Skeletal muscle cell (primary cell): ENCODE data around the gene CCL17.
"Not testable (repeated sequence)": the region's sequence is repeated elsewhere in the genome, so short reads cannot be mapped to it uniquely, and the experiment has no call there.

Experiments used
- DNase-seq: peaks from one replicate; pipeline ENCODE4 v3.0.0-alpha.2; 2010; ENCODE audit warnings: low read depth
- H3K4me3 ChIP-seq: 2 replicates; pipeline ENCODE4 v1.5.1; 2011; ENCODE audit warnings: low read depth, mild to moderate bottlenecking, control low read depth, low read length, moderate library complexity

CCL17 gene

DNA sequence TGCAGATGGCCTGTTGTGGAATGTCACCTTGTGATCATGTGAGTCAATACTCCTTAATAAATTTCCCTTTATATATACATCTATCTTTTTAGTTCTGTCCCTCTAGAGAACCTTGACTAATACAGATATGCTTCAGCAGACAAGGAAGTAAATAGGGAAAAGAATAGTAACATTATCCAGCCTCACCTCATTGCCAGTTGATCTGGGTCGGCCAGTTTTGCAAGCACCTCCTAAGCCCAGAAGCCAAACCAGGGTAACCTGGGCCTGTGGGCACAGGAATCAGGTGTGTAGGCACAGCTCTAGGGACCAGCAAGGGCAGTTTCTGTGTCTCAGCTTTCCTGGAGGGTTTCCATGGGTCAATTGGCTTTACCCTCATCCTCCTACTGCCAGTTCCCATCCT, 11.9 kb upstream of the CCL17 start:
- no peak overlapping the region for H3K4me3 ChIP-seq
- DNase-seq = no peak

DNA sequence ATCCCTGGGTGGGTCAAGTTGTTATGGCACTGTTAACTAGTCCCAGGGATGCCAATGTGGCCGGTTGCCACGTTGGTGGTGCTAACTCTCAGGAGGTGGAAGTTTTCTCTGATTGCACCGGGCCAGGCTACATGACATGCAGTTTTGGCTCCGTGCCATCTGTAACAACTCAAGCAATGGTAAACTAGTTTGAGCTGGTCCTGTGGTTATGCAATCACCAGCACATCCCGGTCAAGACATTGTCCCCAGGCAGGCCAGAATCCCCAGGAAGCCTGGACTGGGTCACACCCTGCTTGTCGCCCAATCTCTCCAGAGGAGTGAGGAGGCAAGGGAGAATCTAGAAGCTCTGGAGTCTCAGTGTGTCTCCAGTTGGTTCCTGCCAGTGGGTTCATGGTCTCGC, 10.1 kb upstream of the CCL17 start:
- H3K4me3 ChIP-seq = no peak overlapping the region
- DNase-seq = no peak

DNA sequence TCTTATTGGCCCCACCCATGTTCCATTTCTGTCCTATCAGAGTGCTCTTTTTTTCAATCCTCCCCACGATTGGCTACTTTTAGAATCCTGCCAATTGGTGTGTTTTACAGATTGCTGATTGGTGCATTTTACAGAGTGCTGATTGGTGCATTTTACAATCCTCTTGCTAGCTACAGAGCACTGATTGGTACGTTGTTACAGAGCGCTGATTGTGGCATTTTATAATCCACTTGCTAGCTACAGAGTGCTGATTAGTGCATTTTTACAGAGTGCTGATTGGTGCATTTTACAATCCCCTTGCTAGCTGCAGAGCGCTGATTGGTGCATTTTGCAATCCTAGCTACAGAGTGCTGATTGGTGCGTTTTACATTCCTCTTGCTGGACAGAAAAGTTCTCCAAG, 9.5 kb upstream of the CCL17 start:
- H3K4me3 ChIP-seq = no peak overlapping the region
- no peak for DNase-seq

DNA sequence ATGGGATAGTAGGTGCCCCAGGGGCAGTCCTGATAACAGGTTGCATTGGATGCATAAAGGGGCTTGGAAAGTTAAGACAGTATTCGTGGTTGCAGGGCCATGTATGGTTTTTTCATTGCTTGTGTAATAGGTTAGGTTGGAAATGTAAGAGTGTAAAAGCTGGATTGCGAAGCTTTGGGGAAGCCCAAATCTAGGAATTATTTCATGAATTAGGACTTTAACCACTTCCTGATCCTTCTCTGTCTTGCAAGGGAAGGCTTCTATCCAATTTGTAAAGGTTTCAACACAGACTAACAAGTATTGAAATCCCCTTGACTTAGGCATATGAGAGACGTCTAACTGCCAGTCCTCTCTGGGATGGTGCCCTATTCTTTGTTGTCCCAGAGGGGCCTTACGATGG, 7.8 kb upstream of the CCL17 start:
- H3K4me3 ChIP-seq = no peak overlapping the region
- no peak for DNase-seq

DNA sequence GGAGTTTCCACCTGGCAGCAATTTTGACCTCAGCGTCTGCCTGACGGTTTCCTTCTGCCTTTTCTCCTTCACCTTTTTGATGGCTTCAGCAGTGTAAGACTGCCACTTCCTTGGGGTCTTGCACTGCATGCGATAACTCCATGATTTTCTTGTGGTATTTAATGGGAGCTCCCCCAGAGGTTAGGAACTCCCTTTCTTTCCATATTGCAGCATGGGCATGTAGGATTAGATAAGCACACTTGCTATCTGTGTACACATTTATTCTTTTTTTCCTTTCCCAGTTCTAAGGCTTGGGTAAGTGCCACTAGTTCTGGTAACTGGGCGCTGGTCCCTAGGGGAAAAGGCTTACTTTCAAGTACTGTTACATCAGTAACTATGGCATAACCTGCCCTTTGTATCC, 7.1 kb upstream of the CCL17 start:
- DNase-seq = not testable (repeated sequence)

DNA sequence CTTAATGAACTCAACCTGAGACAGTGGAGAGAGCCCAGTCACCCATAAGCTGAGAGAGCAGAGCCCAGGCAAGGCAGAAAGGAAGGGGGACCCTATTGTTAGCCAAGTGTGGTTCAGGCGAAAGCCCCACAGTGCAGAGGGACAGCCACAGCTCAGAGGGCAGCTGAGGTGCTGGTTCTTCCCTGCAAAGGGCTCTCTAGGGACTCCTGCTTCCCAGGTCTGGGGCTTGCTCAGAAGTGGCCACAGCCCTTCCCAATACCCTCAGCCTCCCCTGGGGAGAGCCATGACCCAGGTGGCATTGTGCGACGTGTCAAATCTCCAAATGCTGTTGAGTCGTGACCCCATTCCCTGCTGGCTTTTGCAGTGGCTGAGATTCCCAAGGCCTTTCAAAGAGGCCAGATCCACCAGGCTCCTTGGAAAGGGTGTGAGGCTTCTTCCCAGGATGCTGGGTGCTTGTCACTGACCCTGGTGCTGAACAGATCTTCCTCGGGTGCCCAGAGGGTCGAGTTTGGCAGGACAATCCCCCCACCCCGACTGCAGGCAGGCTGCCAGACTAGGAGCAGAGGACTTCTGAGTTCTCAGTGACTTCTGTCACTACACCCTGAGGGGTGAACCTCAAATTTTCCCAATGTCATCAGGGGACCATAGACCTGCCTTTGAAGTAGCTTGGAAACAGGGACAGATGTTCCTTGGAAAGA, 2.5 kb upstream of the CCL17 start:
- DNase-seq = no peak
- no peak overlapping the region for H3K4me3 ChIP-seq

More for the DNA sequence above, 7.1 kb upstream of the CCL17 start:
- H3K4me3 ChIP-seq = not testable (repeated sequence)

DNA sequence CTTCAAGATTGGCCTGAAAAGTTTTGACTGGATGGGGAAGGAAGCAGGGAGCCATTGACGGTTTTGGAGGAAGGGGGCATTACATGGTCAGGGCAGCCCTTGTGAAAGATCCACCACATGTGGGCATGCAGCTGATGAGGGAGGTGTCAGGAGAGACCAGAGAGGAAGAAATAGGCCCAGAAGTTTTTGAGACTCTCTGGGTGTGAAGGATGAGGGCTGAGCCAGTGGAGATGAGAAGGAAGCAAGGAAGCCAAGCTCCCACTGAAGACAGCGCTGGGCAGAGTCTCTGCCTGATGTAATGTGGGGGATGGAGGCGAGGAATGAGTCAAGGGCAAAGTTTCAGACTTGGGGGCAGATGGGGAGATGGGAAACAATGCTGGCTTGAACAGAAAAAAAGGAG, 530 bp downstream of the CCL17 start:
- no peak overlapping the region for H3K4me3 ChIP-seq
- DNase-seq = no peak

DNA sequence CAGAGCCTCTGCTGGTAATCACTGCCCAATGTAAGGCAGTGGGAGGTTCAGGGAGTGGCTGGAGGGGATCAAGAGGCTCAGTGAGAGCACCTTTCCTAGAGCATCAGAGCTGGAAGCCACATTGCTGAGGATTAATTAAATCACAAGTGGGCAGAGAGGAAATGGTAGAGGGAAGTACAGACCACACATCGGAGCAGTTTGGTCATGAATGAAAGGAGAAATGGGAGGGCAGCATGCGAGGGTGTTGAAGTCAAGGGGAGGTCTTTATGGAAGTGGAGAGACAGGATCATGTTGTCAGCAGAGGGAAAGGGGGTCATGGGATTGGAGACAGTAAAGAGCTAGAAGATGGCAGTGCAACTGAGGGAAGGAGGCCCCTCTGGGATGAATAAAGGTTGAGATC, 2.3 kb downstream of the CCL17 start:
- no peak overlapping the region for H3K4me3 ChIP-seq
- DNase-seq = no peak

DNA sequence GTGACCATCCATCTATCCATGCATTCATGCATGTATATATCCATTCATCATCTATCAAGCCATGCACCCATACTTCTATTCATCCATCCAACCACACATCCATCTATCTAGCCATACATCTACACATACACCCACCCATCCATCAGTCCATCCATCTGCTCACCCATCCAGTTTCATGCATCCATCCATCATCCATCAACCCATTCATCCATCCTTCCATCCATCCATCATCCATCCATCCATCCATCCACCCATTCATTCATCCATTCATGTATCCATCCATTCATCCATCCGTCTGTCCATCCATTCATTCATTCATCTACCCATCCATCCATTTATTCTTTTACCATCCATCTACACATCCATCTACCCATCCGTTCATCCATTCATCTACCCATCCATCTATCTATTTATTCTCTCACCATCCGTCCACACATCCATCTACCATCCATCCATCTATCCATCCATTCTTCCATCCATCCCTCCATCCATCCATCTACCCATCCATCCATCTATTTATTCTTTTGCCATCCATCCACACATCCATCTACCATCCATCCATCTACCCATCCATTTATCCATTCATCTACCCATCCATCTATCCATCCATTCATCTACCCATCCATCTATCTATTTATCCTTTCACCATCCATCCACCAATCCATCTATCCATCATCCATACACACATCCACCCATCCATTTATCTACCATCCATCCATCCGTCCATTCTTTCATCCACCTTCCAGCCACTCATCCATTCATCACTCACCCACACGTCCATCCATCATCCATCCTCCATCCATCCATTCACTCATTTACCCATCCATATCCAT, 3.2 kb downstream of the CCL17 start:
- DNase-seq = no peak
- H3K4me3 ChIP-seq = no peak overlapping the region

DNA sequence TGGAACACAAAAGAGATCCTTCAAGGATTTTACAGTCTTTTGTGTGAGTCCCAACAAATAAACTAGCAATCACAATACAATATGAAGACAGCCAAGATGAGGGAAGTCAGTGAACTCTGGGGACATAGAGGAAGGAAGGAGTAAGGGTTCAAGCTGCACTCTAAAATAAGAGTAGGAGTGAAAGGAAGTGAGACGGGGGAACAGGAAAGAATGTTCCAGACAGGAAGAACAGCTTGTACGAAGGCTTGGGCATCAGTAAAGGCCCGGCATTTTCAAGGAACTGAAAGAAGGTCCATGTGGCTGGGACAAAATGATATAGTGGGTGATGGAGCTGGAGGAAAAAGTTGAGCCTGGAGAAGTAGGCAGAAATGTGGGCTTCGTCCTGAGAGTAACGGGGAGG, 4.5 kb downstream of the CCL17 start:
- DNase-seq = no peak

DNA sequence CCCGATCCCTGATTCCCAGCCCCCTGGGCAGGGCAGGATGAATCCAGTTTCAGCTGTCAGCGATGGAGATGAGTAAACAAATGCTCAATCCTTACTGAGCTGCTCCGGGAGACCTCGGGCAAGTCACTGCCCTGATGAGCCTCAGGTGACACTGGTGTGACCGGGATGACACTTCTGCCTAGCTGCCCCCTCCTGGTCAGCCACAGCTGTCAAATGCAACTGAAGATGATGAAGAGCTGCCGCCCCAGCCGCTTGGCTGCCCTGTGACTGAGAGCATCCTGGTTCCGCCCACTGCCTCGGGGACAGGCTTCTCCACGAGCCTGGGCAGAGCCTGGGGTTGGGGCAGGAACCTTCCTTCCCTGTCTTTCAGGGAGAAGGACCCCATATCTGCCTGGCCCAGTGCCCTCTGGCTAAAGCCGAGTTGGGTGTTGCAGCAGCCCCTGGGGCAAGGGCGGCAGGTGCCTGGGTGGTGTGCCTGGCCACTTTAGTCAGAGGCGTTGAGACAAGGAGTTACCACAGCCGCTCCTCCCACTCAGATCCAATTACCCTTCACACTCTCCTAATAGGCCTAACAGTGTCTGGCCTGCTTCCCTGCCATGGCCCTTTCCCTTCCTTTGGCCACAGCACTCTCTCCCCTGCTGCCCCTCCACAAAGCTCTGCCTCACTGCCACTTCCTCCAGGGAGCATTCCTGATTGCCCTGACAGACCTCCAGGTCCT, 5.5 kb downstream of the CCL17 start:
- H3K4me3 ChIP-seq = no peak overlapping the region
- DNase-seq = no peak

More for the DNA sequence above, 4.5 kb downstream of the CCL17 start:
- H3K4me3 ChIP-seq = no peak overlapping the region

DNA sequence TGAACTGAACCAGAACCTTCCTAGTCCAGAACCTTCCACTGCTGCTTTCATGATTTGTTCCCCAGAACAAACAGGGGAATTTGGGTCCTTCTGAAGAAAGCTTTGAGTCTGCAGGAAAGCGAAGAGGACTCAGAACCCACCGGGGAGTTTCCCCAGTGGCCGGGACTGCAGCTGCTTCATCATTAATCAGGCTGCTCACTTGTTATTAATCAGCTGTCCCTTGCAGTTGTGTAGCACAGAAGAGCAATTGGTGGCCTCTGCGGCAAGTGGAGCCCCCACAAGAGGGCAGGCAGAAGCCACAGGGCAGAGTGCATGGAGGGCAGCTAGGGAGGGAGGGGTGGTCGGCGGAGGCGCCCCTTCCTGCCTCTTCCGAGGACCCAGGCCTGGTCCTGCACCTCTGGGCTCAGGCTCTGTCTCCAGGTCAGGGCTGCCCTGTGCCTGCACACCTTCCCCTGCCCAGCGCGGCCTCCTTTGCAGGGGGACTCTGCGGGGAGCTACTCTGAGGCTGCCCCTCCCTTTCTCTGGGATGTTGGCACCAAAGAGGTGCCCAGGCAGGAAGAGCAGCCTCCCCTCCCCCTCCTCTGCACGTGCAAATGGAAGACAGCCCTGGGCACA, 6.9 kb downstream of the CCL17 start:
- no peak for DNase-seq
- no peak overlapping the region for H3K4me3 ChIP-seq

DNA sequence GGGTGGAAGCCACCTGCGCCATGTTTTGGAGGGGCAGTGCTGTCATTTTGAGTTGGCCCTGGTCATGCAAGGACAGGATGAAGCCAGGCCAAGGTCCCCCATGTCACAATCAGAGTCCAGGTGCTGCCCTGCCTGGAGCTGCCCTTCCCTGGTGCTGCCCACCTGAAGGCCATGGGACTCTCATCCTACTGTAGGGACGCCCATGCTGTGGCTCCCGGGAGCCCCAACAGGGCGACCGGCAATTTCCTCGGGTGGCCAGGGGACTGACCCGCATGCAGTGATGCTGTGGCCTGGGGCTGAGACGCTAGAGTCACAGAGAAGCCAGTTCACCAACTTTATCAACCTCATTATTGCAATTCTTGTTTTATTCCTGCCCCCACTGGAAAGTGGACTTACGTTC, 8.0 kb downstream of the CCL17 start:
- no peak for DNase-seq
- no peak overlapping the region for H3K4me3 ChIP-seq

DNA sequence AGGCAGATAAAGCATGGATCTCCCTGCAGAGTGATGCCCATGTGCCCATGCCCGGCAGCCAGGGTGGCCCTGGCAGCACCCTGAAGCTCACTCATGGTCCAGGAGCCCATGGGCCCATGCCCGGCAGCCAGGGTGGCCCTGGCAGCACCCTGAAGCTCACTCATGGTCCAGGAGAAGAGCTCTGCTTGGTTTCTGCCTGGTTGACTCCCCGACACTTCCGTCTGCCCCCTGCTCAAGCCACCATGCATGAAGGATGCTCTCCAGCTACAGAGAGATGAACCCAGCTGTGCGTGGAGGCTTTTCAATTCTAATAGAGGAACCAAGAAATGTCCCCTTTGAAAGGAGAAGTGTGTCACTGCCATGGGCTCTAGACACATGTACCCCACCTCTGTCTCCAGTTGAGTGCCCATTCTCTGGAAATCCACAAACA, 8.7 kb downstream of the CCL17 start:
- no peak overlapping the region for H3K4me3 ChIP-seq
- DNase-seq = no peak

DNA sequence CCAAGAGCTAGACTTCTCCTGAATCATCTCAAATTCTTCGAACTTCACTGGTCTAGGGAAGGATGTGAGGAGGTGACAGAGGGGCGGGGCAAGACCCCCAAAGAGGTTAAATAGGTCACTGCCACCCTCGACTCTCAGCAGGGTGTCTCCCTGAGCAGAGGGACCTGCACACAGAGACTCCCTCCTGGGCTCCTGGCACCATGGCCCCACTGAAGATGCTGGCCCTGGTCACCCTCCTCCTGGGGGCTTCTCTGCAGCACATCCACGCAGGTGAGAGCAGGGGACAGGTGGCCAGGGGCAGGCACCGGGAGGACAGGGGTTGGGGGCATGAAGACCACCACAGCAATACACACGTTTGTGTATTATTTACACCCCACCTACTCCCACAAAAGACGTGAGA, 9.2 kb downstream of the CCL17 start:
- H3K4me3 ChIP-seq = no peak overlapping the region
- no peak for DNase-seq

DNA sequence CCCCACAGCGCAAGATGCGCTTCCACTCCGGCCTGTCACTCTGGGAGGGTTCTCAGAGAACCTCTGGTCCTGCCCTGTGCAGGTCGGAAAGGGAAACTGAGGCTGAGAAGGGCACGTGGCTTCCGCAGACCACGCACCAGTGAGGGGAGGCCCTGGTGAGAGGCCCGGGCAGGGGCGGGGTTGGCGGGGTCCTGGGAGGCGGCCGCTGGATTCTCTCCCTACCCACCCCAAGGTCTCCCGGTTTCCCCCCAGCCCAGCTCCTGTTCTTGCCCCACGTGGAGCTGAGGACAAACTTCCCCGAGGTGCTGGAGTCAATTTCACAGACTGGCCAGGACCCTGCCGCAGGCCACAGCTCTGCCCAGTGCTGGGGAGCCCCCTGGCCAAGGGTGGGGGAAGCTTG, 11.5 kb downstream of the CCL17 start:
- H3K4me3 ChIP-seq = no peak overlapping the region

DNA sequence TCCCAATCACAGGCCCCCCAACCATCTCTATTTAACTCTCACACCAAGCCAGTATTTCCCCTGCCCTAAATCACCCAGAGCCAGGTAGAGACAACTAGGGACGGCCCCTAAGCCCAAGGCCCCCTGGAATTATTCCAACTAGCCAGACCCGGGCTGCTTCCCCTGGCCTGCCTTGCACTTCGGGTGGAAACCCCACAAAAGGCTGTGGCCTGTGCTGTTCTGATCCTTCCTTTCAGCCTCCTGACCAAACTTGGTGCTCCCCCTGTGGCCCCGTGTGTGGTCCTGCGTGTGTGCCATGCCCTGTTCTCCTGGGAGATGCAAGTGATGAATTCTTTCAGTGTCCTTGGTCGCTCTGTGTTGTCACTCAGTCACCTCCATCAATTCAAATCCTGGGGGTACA, 14.9 kb downstream of the CCL17 start:
- DNase-seq = no peak
- no peak overlapping the region for H3K4me3 ChIP-seq

More for the DNA sequence above, 11.5 kb downstream of the CCL17 start:
- no peak for DNase-seq

DNA sequence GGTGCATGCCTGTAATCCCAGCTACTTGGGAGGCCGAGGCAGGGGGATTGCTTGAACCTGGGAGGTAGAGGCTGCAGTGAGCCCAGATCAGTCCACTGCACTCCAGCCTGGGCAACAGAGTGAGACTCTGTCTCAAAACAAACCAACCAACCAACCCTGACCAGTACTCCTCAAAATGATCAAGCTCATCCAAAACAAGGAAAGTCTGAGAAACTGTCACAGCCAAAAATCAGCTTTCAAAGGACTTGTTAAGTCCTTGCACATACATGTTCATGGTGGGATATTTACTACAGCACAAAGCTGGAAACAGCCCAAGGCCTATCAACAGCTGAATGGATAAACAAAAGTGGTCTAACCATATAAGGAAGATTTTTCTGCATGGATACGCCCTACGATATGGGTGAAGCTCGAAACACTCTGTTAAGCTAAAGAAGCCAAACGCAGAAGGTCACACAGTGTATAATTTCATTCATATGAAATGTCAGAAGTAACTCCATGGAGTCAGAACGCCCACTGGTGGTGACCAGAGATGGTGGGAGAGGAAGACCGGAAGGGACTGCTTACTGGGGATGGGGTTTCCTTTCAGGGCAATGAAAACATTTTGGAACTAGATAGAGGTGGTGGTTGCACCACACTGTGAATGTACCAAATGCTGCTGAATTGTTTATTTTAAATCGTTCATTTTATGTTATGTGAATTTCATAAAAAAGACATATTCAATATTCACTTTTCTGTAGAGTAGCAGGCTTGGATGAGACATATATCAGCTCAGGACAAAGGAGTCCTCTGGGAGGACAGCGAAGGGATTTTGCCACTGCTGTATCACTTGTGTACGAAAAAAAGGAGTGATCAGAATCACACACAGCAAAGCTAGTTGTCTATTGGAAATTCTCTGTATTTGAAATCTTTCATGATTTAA, 17.7 kb downstream of the CCL17 start:
- H3K4me3 ChIP-seq = no peak overlapping the region
- peak; percentile 22 for DNase-seq

DNA sequence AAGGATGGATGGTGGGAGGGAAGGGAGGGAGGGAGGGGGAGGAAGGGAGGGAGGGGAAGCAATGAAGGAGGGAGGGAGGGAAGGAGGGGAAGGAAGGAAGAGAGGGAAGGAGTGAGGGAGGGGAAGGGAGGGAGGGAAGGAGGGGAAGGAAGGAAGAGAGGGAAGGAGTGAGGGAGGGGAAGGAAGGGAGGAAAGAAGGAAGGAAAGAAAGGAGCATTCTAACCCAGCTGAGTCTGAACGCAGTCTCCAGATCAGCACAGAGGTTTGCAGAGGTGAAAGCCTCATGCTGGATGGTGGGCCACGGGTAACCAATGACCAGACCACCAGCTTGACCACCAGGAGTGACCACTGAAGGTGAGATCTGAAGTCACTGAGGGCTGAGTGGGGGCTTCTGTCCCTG, 18.6 kb downstream of the CCL17 start:
- H3K4me3 ChIP-seq = no peak overlapping the region
- no peak for DNase-seq
